ENCODE results near the gene APOL4.

DNA sequence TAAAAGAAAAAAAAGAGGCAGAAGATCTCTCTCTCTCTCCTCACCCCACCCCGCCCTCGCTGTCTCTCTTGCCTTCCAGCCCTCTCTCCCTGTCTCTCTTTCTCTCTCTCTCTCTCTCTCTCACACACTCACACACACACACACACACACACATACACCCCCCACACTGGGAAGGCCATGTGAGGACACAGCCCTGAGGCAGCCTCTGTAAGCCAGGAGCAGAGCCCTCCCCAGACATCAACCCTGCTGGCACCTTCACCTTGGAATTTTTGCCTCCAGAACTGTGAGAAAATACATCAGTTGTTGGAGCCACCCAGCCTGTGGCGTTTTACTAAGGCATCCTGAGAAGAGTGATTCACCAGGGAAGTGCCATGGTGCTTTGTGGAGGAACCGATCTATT lies 55.7 kb downstream of the APOL4 start:
- TF ChIP-seq ZNF274 (IDR thresholded peaks at IDR 0.05; ENCODE audit: low read depth, low read length), result no peak
- TF ChIP-seq YY1 (IDR thresholded peaks at IDR 0.05; ENCODE audit: insufficient read depth, insufficient read length), result no peak
- TF ChIP-seq SUZ12 (IDR thresholded peaks at IDR 0.05; ENCODE audit: extremely low read depth, insufficient read depth, insufficient read length), result no peak
